C4-2B (cell line): ENCODE data around the gene PAX6.

Experiments used
- ZFX ChIP-seq: fragments of 450-650 bp; IDR thresholded peaks from 2 replicates; pipeline ENCODE4 v1.6.1; 2017
- TF ChIP-seq, protein P1 (sequence below): fragments of 450-650 bp; conservative IDR thresholded peaks from 2 replicates; pipeline ENCODE4 v1.5.1; 2017; ENCODE audit warnings: mild to moderate bottlenecking

DNA sequence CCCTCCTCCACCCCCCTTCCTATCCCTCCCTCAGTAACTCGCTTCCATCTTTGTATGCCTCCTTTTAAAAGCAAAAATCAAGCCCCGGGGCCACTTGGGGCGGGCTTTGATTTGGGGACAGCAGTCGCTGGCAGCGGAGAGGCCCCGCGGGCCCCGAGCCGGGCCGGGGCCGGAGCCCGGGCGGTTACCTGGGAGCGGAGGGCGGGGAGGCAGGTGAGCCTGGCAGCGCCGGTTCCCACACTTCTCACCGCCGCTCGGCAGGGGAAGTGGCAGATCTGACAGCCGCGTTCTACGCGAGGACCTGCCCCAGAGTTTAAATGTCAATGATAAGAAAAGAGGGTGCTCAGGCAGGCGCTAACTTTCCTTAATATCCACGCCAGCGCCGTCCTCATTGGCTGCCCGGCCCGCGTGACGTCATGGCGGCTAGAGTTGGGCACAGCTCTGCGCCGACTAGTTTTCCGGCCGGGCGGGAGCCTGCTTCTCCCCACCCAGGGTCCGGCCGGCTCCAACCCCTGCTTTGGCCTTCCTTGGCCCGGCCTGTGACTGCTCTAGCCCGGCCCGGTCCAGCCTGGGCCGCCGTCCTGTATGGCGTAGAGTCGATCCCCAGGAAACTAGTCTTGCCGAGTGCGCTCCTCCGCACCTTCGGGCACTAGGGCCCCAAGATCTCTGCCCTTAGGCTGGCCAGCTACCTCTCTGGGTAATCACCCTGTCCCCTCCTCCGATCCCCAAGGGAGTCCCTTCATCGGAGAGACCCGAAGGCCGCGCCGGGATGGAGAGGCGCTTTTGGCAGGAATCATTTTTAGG is 6.7 kb upstream of the PAX6 start:
- TF ChIP-seq, protein P1, sequence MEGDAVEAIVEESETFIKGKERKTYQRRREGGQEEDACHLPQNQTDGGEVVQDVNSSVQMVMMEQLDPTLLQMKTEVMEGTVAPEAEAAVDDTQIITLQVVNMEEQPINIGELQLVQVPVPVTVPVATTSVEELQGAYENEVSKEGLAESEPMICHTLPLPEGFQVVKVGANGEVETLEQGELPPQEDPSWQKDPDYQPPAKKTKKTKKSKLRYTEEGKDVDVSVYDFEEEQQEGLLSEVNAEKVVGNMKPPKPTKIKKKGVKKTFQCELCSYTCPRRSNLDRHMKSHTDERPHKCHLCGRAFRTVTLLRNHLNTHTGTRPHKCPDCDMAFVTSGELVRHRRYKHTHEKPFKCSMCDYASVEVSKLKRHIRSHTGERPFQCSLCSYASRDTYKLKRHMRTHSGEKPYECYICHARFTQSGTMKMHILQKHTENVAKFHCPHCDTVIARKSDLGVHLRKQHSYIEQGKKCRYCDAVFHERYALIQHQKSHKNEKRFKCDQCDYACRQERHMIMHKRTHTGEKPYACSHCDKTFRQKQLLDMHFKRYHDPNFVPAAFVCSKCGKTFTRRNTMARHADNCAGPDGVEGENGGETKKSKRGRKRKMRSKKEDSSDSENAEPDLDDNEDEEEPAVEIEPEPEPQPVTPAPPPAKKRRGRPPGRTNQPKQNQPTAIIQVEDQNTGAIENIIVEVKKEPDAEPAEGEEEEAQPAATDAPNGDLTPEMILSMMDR: no peak
- no peak for TF ChIP-seq ZFX
